ENCODE measurements around the gene PVALEF.

DNA sequence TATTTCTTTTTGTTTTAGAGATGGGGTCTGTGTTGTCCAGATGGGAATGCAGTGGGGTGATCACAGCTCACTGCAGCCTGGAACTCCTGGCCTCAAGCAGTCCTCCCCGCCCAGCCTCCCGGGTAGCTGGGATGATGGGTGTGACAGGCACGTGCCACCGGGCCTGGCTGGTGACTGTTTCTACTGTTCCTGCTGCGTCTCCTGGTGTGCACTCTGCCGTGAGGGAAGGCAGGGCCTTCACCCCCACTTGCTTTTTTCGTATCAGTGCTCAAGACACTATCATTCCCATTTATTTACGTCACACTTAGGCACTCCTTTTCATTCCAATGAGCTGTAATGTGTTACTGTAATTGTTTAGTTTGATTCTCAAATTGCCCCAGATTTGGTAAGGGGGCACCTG, 25.3 kb upstream of the PVALEF start:
- TF ChIP-seq POLR2A (IDR thresholded peaks at IDR 0.05), result no peak
- TF ChIP-seq, protein P1, sequence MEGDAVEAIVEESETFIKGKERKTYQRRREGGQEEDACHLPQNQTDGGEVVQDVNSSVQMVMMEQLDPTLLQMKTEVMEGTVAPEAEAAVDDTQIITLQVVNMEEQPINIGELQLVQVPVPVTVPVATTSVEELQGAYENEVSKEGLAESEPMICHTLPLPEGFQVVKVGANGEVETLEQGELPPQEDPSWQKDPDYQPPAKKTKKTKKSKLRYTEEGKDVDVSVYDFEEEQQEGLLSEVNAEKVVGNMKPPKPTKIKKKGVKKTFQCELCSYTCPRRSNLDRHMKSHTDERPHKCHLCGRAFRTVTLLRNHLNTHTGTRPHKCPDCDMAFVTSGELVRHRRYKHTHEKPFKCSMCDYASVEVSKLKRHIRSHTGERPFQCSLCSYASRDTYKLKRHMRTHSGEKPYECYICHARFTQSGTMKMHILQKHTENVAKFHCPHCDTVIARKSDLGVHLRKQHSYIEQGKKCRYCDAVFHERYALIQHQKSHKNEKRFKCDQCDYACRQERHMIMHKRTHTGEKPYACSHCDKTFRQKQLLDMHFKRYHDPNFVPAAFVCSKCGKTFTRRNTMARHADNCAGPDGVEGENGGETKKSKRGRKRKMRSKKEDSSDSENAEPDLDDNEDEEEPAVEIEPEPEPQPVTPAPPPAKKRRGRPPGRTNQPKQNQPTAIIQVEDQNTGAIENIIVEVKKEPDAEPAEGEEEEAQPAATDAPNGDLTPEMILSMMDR (IDR thresholded peaks at IDR 0.05), result no peak

All from prostate gland (tissue), 2 donors.